Activated T-helper 17 cell treated with anti-CD3 and anti-CD28 coated beads, Interleukin-2, amount 50 U/mL, for 72 hours (primary cell): Measurements from ENCODE around the gene NSUN5. TPM values are rescaled to one million over a fixed set of nuclear protein-coding genes. Genes with fewer than 3 reads are reported as not detected.
"Not testable (repeated sequence)": the region's sequence is repeated elsewhere in the genome, so short reads cannot be mapped to it uniquely, and the experiment has no call there.

Experiments used
- ATAC-seq: fragments of 150-1000 bp; cut with Tn5 transposase; replicated peaks from 2 replicates; pipeline ENCODE4 v1.10.0; 2021; ENCODE audit warnings: mild to moderate bottlenecking, moderate library complexity
- H3K27ac Mint-ChIP-seq: one replicate; pipeline ENCODE4 v1.8.0; 2022; ENCODE audit warnings: mixed read lengths
- H3K27me3 Mint-ChIP-seq: one replicate; pipeline ENCODE4 v1.8.0; 2022; ENCODE audit warnings: mixed read lengths
- H3K36me3 Mint-ChIP-seq: one replicate; pipeline ENCODE4 v1.8.0; 2022; ENCODE audit warnings: low read depth, mild to moderate bottlenecking, mixed read lengths
- H3K4me1 Mint-ChIP-seq: one replicate; pipeline ENCODE4 v1.8.0; 2022; ENCODE audit warnings: mixed read lengths
- H3K4me3 Mint-ChIP-seq: one replicate; pipeline ENCODE4 v1.8.0; 2022; ENCODE audit warnings: mild to moderate bottlenecking, mixed read lengths
- H3K9me3 Mint-ChIP-seq: one replicate; pipeline ENCODE4 v1.8.0; 2022; ENCODE audit warnings: mixed read lengths
- total RNA-seq, 2 donors: library from RNA; stranded (reverse); gene quantifications; one replicate each; pipeline ENCODE4 v1.2.3, GENCODE V29; 2022

NSUN5 gene
- total RNA-seq, 2 donors from 2014 or later = 32.2 to 48.4 TPM

DNA sequence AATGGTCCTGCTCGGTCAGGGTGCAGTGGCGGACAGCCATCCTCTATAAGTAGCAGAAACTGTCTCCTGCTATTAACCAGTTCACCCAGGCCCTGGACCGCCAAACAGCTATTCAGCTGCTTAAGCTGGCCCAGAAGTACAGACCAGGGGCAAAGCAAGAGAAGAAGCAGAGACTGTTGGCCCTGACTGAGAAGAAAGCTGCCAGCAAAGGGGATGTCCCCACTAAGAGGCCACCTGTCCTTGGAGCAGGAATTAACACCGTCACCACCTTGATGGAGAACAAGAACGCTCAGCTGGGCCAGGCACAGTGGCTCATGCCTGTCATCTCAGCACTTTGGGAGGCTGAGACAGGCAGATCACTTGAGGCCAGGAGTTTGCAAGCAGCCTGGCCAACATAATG lies 5.6 kb upstream of the NSUN5 start:
- Mint-ChIP-seq H3K27ac (no peak overlapping the region), H3K4me1 (no peaks in the 10 kb centered on the region), H3K36me3 (no peaks in the 10 kb centered on the region), H3K9me3 (no peaks in the 10 kb centered on the region), H3K27me3 (no peaks in the 10 kb centered on the region), H3K4me3 (no peak overlapping the region)
- no peak for ATAC-seq

- Mint-ChIP-seq H3K4me1 (no peaks in the 10 kb centered on the region), H3K27ac (no peak overlapping the region)
- no peak for ATAC-seq
Measured at GRCh38 chr7:73313521-73313906, 4.9 kb upstream of the NSUN5 start.

DNA sequence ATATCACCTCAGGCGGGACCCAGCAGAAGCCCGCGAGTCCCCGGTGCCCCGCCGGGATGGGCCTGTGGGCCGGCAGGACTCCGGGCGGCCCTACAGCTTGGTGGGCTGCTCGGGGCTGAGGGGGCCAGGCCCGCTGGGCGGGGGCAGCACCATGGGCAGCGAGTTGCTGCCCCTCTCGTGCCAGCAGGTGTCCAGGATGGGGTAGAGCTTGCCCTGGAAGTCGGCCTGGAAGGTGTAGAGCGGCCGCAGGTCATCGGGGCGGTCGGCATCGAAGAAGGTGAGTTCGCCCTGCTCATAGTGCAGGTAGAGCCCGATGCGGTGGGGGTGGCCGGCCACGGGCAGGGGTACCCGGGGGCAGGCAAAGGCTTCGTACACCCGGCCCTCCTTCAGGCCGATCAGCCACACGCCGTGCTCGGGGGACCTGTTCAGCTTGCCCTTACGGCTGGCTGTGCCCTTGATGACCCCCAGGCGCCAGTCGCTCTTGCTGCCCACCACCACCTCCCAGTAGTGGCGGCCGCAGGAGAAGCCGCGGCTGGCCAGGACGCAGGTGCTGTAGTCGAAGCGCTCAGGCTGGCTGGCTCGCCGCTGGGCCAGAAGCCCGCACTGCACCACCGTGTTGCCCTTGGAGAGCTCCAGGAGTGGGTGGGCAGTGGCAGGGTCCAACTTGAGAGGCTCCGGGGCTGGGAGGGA lies 4.3 kb upstream of the NSUN5 start:
- Mint-ChIP-seq H3K9me3 (no peaks in the 10 kb centered on the region), H3K4me3 (no peak overlapping the region), H3K36me3 (peaks cover 9% of the 10 kb centered on the region), H3K27ac (no peak overlapping the region), H3K4me1 (peaks cover 3% of the 10 kb centered on the region), H3K27me3 (no peaks in the 10 kb centered on the region)
- no peak for ATAC-seq

More at GRCh38 chr7:73313521-73313906, 4.9 kb upstream of the NSUN5 start:
- Mint-ChIP-seq H3K36me3 (peaks cover 4% of the 10 kb centered on the region), H3K27me3 (no peaks in the 10 kb centered on the region), H3K4me3 (no peak overlapping the region), H3K9me3 (no peaks in the 10 kb centered on the region)

DNA sequence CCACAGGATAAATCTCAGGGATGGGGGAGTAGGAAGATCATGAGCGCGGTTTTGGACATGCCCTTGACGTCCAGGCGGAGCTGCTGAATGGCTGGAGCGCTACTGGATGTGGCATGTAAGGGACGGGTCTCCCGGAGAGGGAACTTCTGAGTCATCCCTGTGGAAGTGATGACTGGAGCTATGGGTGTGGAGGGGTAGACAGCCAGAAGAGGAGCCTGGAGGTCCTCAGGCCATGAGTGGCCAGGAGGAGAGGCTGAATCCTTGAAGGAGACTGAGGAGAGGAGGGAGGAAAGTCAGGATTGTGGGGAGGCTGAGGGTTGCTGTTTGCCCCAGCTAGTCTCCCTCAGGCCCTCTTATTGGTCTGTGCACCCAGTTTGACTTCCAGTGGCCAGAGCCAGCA lies 2.8 kb upstream of the NSUN5 start:
- H3K27ac Mint-ChIP-seq, H3K4me3 Mint-ChIP-seq, ATAC-seq, H3K9me3 Mint-ChIP-seq, H3K27me3 Mint-ChIP-seq: not testable (repeated sequence)
- H3K36me3 Mint-ChIP-seq = peaks cover 25% of the 10 kb centered on the region
- peaks cover 14% of the 10 kb centered on the region for H3K4me1 Mint-ChIP-seq

DNA sequence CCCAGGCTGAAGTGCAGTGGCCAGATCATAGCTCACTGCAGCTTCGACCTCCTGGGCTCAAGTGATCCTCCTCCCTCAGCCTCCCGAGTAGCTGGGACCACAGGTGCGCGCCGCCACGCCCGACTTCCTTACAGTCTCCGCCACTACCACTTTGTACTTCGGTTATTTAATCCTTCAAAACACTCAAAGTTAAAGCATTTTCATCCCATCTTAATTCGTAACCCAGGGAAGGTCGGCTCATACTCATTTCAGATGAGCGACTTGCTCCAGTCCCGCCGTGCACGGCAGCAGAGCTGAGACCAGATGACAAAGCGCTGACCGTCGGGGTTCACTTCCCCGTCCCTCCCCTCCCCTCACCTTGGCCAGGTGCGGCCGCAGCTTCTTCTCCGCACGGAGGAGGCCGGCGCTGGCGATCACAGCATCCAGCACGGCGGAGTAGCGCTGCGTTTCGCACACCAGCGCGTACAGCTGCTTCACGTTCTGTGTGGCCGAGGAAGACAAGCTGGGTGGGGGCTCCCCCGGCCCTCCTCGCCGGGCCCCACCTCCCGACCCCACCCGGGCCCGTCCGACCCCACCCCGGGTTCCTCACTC lies 457 bp downstream of the NSUN5 start:
- Mint-ChIP-seq H3K4me3 (peak overlapping the region; percentile 95), H3K4me1 (peaks cover 14% of the 10 kb centered on the region), H3K27ac (peak overlapping the region; percentile 97), H3K27me3 (no peaks in the 10 kb centered on the region), H3K9me3 (no peaks in the 10 kb centered on the region), H3K36me3 (peaks cover 54% of the 10 kb centered on the region)
- peak; percentile 52 for ATAC-seq

DNA sequence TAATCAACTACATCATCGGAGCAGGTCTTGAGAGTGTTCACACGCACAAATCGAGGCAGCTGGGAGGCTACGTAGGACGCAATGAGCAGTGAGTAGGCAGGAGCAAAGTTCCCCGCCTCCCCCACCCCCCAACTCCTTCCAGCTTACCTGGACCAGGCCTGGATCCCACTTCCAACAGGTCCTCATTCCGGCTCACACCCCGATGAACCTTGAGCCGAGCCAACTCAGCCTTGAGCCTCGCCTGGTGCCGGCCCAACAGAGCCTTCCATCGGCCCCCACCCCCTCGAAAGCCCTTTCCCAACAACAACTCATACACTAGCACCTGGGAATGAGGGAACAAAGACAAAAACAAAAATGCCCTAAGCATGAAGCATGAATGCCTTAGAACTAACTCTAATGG lies 1.2 kb downstream of the NSUN5 start:
- no peak for ATAC-seq
- H3K9me3 Mint-ChIP-seq = no peaks in the 10 kb centered on the region
- H3K27me3 Mint-ChIP-seq = no peaks in the 10 kb centered on the region
- peaks cover 60% of the 10 kb centered on the region for H3K36me3 Mint-ChIP-seq
- peaks cover 14% of the 10 kb centered on the region for H3K4me1 Mint-ChIP-seq
- peak overlapping the region; percentile 95 for H3K4me3 Mint-ChIP-seq
- peak overlapping the region; percentile 97 for H3K27ac Mint-ChIP-seq

DNA sequence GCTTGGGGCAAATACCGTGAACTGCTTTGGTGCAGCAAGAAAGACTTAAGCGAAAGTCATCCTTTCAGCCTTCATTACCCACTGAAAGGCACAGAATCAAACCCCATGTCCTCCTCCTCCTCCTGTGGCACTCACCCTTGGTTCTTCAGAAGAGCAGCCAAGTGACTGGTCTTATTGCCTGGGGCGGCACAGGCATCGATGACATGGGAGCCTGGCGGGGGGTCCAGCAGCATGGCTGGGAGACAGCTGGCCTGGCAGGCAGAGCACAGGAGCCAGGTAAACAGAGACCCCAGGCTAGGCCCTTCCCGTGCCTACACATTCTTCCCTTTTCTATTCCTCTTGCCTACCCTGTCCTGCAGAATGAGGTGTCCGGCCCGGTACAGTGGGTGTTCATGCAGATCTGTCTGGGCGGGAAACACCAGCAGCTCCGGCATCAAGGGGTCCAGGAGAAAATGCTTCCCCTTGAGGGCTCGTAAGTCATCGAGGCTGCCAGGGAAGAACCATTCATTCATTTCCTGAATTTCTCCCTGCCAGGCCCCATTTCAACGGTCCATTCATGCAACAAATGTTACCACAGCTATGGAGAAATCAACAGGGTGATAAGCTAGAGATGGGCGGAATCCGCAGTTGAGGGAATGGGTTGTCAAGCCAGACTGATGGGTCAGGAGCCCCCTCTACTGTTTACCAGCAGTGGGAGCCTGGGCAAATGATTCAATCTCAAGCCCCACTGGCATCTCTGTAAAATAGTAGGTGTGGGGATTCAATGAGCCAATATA lies 3.8 kb downstream of the NSUN5 start:
- Mint-ChIP-seq H3K4me1 (peaks cover 14% of the 10 kb centered on the region), H3K36me3 (peaks cover 60% of the 10 kb centered on the region)
- H3K27me3 Mint-ChIP-seq, H3K9me3 Mint-ChIP-seq, H3K27ac Mint-ChIP-seq, H3K4me3 Mint-ChIP-seq, ATAC-seq: not testable (repeated sequence)

DNA sequence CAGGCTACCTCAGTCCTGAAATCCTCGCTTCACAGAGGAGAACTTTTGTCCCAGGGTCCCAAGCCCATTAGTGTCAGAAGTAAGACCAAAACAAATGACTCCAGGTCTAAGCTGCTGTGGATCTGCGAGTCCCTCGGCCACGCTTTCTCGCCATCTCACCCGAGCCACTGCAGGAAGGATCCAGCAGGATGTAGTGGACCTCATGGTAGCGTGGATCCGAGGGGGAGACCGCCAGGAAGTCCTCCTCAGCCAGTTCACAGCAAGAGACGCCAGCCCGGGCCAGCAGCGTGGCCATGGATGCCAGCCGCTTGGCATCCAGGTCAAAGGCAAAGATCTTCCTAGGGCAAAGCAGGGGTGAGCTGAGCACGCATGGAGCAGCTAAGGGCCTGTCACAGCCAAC lies 4.6 kb downstream of the NSUN5 start:
- H3K4me3 Mint-ChIP-seq = no peak overlapping the region
- peaks cover 60% of the 10 kb centered on the region for H3K36me3 Mint-ChIP-seq
- no peak for ATAC-seq
- H3K4me1 Mint-ChIP-seq = peaks cover 14% of the 10 kb centered on the region
- H3K27ac Mint-ChIP-seq = no peak overlapping the region
- H3K9me3 Mint-ChIP-seq = no peaks in the 10 kb centered on the region
- H3K27me3 Mint-ChIP-seq = no peaks in the 10 kb centered on the region

- no peaks in the 10 kb centered on the region for H3K27me3 Mint-ChIP-seq
Measured at GRCh38 chr7:73303546-73303945, 5.1 kb downstream of the NSUN5 start.

GRCh38 chr7:73302846-73303245 lies 5.8 kb downstream of the NSUN5 start:
- H3K27me3 Mint-ChIP-seq, ATAC-seq, H3K4me1 Mint-ChIP-seq, H3K27ac Mint-ChIP-seq, H3K4me3 Mint-ChIP-seq, H3K9me3 Mint-ChIP-seq: not testable (repeated sequence)
- H3K36me3 Mint-ChIP-seq = peaks cover 49% of the 10 kb centered on the region

More at GRCh38 chr7:73303546-73303945, 5.1 kb downstream of the NSUN5 start:
- Mint-ChIP-seq H3K9me3 (no peaks in the 10 kb centered on the region), H3K27ac (no peak overlapping the region), H3K36me3 (peaks cover 56% of the 10 kb centered on the region), H3K4me3 (no peak overlapping the region), H3K4me1 (peaks cover 14% of the 10 kb centered on the region)
- no peak for ATAC-seq

- H3K36me3 Mint-ChIP-seq = peaks cover 32% of the 10 kb centered on the region
- H3K27me3 Mint-ChIP-seq, H3K4me3 Mint-ChIP-seq, H3K27ac Mint-ChIP-seq, ATAC-seq, H3K9me3 Mint-ChIP-seq, H3K4me1 Mint-ChIP-seq: not testable (repeated sequence)
Measured at GRCh38 chr7:73301108-73301507, 7.5 kb downstream of the NSUN5 start.

- H3K27me3 Mint-ChIP-seq, ATAC-seq, H3K4me3 Mint-ChIP-seq, H3K4me1 Mint-ChIP-seq, H3K9me3 Mint-ChIP-seq, H3K27ac Mint-ChIP-seq: not testable (repeated sequence)
- peaks cover 19% of the 10 kb centered on the region for H3K36me3 Mint-ChIP-seq
Measured at GRCh38 chr7:73299812-73300211, 8.8 kb downstream of the NSUN5 start.

GRCh38 chr7:73297706-73298105 lies 10.9 kb downstream of the NSUN5 start:
- H3K27me3 Mint-ChIP-seq, ATAC-seq, H3K36me3 Mint-ChIP-seq, H3K9me3 Mint-ChIP-seq, H3K4me1 Mint-ChIP-seq, H3K27ac Mint-ChIP-seq, H3K4me3 Mint-ChIP-seq: not testable (repeated sequence)

- H3K36me3 Mint-ChIP-seq, H3K27ac Mint-ChIP-seq, H3K4me3 Mint-ChIP-seq, ATAC-seq, H3K27me3 Mint-ChIP-seq, H3K9me3 Mint-ChIP-seq, H3K4me1 Mint-ChIP-seq: not testable (repeated sequence)
Measured at GRCh38 chr7:73297235-73297634, 11.4 kb downstream of the NSUN5 start.

DNA sequence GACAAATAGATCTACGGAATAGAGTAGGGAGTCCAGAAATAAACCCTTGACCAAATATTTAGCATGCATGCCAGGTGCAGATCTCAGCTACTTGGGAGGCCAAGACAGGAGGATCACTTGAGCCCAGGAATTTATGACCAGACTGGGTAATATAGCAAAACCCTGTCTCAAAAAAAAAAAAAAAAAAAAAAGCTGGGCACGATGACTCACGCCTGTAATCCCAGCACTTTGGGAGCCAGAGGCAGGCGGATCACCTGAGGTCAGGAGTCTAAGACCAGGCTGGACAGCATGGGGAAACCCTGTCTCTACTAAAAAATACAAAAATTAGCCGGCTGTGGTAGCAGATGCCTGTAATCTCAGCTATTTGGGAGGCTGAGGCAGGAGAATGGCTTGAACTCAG lies 31.4 kb downstream of the NSUN5 start:
- not testable (repeated sequence) for H3K27me3 Mint-ChIP-seq, H3K4me3 Mint-ChIP-seq, H3K4me1 Mint-ChIP-seq, H3K27ac Mint-ChIP-seq, H3K9me3 Mint-ChIP-seq, H3K36me3 Mint-ChIP-seq, ATAC-seq
